NCI-H2196 treated with DMSO at 0.1 percent for 48 hours (cell line): Measurements from ENCODE around the gene SHC3.
A peak's percentile ranks its signal among the peaks of the same experiment; 100 is the strongest.

Source experiments
- DNase-seq: peaks from one replicate; lab custom pipeline; 2025; ENCODE audit not compliant: unreplicated experiment; lab: John Stamatoyannopoulos, UW

Gene SHC3

GRCh38 chr9:89186960-89187359, 8.3 kb upstream of the SHC3 start:
- no peak for DNase-seq

- DNase-seq, result no peak
Observed at GRCh38 chr9:89185980-89186379, 7.4 kb upstream of the SHC3 start.

- DNase-seq, result no peak
Observed at GRCh38 chr9:89183146-89183545, 4.5 kb upstream of the SHC3 start.

GRCh38 chr9:89182369-89182768, 3.8 kb upstream of the SHC3 start:
- no peak for DNase-seq

- peak; percentile 82 for DNase-seq
Observed at GRCh38 chr9:89179895-89180734, 1.5 kb upstream of the SHC3 start.

GRCh38 chr9:89179540-89179894, 899 bp upstream of the SHC3 start:
- DNase-seq, result no peak

- DNase-seq, result no peak
Observed at GRCh38 chr9:89178830-89179539, 367 bp upstream of the SHC3 start.

GRCh38 chr9:89177012-89177943, 1.3 kb downstream of the SHC3 start:
- DNase-seq, result no peak

- DNase-seq, result no peak
Observed at GRCh38 chr9:89175828-89176261, 2.8 kb downstream of the SHC3 start.

GRCh38 chr9:89174291-89174690, 4.3 kb downstream of the SHC3 start:
- no peak for DNase-seq

GRCh38 chr9:89173072-89173471, 5.5 kb downstream of the SHC3 start:
- no peak for DNase-seq

- DNase-seq, result no peak
Observed at GRCh38 chr9:89172398-89172797, 6.2 kb downstream of the SHC3 start.

- DNase-seq, result no peak
Observed at GRCh38 chr9:89171693-89172092, 6.9 kb downstream of the SHC3 start.

GRCh38 chr9:89171231-89171630, 7.4 kb downstream of the SHC3 start:
- DNase-seq, result no peak

GRCh38 chr9:89168901-89169813, 9.5 kb downstream of the SHC3 start:
- DNase-seq, result no peak

GRCh38 chr9:89167788-89168187, 10.8 kb downstream of the SHC3 start:
- no peak for DNase-seq

GRCh38 chr9:89166852-89167251, 11.8 kb downstream of the SHC3 start:
- DNase-seq, result no peak

- DNase-seq, result no peak
Observed at GRCh38 chr9:89165880-89166279, 12.7 kb downstream of the SHC3 start.

GRCh38 chr9:89165341-89165740, 13.3 kb downstream of the SHC3 start:
- DNase-seq, result no peak

- DNase-seq, result no peak
Observed at GRCh38 chr9:89161221-89161620, 17.4 kb downstream of the SHC3 start.
